B cell (primary cell): ENCODE data around the gene PTGDR2.

Source experiments
- CTCF ChIP-seq: fragments of 200-600 bp; IDR thresholded peaks from one replicate; pipeline ENCODE4 v1.8.0; 2022; ENCODE audit warnings: antibody characterized with exemption, mild to moderate bottlenecking
- EZH2 ChIP-seq: IDR thresholded peaks from 2 replicates; pipeline ENCODE4 v1.6.1; 2012; ENCODE audit warnings: borderline replicate concordance, low read depth, mild to moderate bottlenecking, moderate library complexity, low read length; ENCODE audit not compliant: insufficient read depth, poor library complexity, severe bottlenecking

- TF ChIP-seq EZH2 (no peak), CTCF (no peak)
Measured at GRCh38 chr11:60801194-60801593, 54.6 kb downstream of the PTGDR2 start.
